HK-2 (cell line): ENCODE measurements around the gene CREB5.
"Not testable (repeated sequence)": the region's sequence is repeated elsewhere in the genome, so short reads cannot be mapped to it uniquely, and the experiment has no call there.

Experiments used
- DNase-seq: peaks from one replicate; pipeline ENCODE4 v3.0.0-alpha.2; 2018; ENCODE audit not compliant: unreplicated experiment

CREB5 gene

GRCh38 chr7:28550580-28551186 lies 138.4 kb downstream of the CREB5 start:
- no peak for DNase-seq

DNA sequence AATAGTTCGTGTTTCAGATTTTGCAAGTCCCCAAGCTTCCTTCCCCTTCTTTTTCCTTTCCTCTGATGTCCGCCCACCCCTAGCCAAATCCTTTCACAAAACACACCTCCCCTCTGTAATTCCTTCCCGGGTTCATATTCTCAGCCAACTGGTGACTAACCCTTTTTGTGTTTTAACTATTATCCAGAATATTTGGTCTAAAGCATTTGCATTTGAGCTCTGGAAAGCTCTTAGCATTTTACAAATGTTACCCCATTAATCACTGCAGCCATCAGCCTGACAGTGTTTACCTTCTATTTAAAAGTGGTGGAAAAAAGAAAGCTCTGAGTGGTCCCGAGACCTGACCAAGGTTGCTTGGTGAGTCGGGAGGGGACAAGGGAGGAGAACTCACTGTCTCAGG lies 139.0 kb downstream of the CREB5 start:
- DNase-seq, result no peak

DNA sequence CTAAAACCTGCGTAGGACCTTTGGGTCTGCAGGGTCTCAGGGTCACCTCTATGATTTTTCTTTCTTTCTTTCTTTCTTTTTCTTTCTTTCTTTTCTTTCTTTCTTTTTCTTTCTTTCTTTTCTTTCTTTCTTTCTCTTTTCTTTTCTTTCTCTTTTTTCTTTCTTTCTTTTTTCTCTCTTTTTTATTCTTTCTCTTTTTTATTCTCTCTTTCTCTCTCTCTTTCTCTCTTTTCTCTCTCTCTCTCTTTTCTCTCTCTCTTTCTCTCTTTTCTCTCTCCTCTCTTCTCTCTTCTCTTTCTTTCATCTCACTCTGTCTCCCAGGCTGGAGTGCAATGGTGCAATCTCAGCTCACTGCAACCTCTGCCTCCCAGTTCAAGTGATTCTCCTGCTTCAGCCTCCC lies 139.4 kb downstream of the CREB5 start:
- DNase-seq, result not testable (repeated sequence)

DNA sequence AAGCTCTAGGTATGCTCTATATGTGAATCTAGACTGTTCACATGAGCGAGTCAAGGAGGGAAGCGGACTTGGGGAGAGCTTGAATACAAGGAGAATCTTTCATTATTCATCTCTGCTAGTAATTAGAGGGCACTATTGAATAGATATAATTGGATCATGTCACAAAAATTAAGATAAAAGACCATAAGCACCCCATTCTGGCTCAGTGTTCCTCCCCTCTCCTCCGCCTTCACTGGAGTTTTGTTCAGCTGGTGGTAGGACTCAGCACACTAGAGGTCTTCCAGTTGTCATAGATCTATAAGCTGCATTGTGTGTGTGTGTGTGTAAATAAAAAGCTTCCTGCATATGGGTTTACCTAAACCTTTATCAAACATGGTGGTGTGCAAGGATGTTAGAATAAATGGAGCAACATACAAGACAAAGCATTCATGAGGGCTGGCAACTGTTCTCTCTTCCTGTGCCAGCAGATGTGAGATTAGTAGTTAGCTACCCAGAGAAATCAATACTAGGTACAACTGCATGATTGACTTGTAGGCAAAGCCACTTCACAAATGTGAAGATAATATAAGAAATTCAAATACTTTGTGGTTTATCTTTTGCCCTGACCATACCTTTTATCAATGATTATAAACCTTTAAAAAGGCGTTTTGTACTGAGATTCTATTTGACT lies 142.6 kb downstream of the CREB5 start:
- no peak for DNase-seq

GRCh38 chr7:28556025-28556424 lies 143.7 kb downstream of the CREB5 start:
- DNase-seq, result no peak

DNA sequence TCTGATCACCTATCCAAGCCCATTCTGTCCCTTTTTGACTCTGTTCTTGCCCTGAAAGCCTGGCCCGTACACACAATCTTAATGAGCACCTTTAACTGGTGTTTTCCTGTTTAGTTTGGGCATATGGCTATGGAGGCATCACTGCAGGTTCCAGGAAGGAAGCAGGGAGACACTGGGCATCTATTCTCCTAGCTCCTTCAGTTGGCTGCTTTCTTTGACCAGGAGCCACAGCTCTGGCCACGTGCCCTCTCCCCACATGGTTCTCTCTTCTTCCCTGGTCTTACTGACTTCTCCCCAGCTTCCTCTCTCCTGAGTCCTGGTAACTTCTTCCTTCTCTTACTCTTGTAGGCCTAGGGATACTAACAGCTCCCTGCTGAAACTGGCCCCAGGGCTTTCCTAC lies 144.4 kb downstream of the CREB5 start:
- DNase-seq, result no peak

DNA sequence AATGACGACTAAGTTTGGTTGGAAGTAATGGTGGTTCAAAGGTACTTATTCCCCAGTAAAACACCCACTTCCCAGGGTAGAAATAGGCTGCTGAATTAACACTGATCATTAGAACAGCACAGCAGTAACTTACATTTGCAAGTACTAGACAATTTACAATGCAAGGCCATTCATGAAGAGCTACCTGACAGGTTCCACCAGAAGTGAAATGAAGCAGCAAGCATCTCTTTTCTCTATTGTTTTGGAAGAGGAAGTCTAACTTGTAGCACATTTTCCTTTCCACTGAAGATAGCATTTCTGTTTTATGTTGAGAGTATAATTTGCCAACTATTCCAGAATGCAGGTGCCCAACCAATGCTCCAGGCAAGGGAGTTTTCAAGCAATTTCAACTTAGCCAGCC lies 145.9 kb downstream of the CREB5 start:
- DNase-seq, result no peak

DNA sequence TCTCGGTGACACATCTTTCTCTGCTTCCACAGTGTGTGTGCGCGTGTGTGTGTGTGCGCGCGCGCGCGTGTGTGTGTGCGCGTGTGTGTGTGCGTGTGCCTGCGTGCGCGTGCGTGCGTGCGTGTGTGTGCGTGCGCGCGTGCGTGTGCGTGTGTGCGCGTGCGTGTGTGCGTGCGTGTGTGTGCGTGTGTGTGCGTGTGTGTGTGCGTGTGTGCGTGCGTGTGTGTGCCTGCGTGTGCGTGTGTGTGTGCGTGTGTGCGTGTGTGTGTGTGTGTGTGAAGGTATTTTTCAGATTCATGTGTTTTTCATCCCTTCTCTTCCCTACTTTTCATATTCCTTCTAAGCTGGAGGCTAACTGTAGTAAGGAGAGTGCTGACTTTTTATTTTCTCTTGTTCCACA lies 148.4 kb downstream of the CREB5 start:
- no peak for DNase-seq

GRCh38 chr7:28564033-28564432 lies 151.7 kb downstream of the CREB5 start:
- DNase-seq, result no peak

- no peak for DNase-seq
Observed at GRCh38 chr7:28564755-28565374, 152.5 kb downstream of the CREB5 start.

- no peak for DNase-seq
Observed at GRCh38 chr7:28565980-28566379, 153.7 kb downstream of the CREB5 start.

DNA sequence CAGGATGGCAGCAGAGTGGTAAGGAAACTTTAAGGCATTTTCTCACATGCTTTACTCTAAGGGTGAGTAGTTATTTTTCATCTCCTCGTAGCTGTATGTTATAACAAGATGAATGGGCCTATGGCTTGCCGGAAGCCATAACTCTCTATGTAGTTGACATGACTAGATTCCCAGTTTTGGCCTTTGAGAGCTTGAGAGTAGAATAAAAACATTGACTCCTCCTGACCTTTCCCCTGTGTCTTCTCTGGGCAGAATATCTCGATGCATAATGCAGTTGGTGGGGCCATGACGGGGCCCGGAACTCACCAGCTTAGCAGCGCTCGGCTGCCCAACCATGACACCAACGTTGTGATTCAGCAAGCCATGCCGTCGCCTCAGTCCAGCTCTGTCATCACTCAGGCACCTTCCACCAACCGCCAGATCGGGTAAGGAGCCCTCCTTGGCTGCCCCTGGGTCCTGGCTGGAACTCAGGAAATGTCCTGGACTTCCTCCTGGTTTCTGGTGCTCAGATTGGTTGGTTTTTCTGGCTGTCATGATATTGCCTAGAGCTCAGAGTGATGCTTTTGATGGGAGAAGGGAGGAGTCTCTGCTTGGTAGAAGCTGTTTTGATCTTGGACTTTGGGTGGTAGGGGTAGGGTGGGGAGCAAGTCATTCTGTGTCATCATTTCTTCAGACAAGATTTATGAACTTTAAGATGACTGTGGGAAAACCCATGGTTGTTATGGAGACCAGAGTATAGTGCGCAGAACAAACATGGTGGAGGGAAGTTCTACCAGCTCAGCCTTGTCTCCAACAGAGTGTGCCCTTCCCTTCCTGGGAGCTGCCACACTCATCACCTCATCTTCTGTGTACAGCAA lies 158.0 kb downstream of the CREB5 start:
- DNase-seq, result peak; percentile 98

GRCh38 chr7:28570970-28571288 lies 158.6 kb downstream of the CREB5 start:
- DNase-seq, result peak; percentile 68

- no peak for DNase-seq
Observed at GRCh38 chr7:28571405-28571804, 159.1 kb downstream of the CREB5 start.

- no peak for DNase-seq
Observed at GRCh38 chr7:28572321-28573058, 160.2 kb downstream of the CREB5 start.

DNA sequence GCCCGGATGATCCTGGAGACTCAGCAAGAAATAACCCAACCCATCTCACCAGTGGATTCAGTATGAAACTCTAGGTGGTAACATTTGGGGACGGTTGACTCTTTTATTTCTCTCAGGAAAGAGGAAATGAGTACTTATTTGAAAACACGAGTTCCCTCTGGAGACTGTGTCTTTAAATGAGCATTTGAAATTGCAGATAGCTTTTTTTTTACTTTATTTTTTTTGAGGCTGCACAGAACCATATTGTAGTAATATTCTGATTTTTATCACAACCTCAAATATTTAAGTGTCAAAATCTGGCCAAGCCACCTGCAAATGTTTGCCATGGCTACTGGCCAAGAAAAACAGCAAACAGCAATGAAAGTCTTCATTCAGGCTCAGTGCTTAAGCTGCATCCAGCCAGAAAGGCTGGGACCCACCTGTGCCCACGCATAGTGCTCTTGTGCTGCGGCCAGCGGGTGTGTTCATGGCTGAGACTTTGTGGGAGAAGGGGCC lies 160.8 kb downstream of the CREB5 start:
- DNase-seq, result no peak

- no peak for DNase-seq
Observed at GRCh38 chr7:28573651-28574301, 161.5 kb downstream of the CREB5 start.

- peak; percentile 37 for DNase-seq
Observed at GRCh38 chr7:28575241-28575643, 162.9 kb downstream of the CREB5 start.

GRCh38 chr7:28576656-28577055 lies 164.3 kb downstream of the CREB5 start:
- DNase-seq, result no peak

GRCh38 chr7:28579571-28579970 lies 167.3 kb downstream of the CREB5 start:
- no peak for DNase-seq

DNA sequence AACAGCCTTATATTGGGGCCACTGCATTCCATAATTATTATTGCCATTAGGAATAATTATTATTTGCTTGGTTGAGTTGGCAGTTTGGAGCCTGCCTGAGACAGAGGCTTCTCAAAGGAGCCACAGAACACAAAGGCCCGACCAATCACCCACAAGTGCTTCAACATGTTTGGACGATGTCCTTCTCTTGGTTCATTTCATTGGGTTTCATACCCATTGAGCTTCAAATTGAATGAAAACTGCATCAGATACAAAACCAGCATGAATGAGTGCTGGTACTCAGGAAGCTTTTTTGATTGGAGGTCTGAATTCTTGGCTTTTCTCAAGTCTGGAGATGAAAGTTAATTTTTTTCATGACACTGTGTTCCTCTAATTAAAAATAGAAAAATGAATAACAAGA lies 168.3 kb downstream of the CREB5 start:
- no peak for DNase-seq
